SU-DHL-6 (cell line): Measurements from ENCODE around the gene ZSCAN10.

Experiments used
- CTCF ChIP-seq: fragments of 200-600 bp; sonication (generic); IDR thresholded peaks from one replicate; pipeline ENCODE4 v1.5.1; 2017; ENCODE audit warnings: antibody characterized with exemption, mild to moderate bottlenecking, low read length, moderate library complexity; ENCODE audit not compliant: insufficient read depth, poor library complexity, severe bottlenecking
- EZH2phosphoT487 ChIP-seq: fragments of 200-600 bp; sonication (generic), shearing (Covaris generic); conservative IDR thresholded peaks from 2 replicates; pipeline ENCODE4 v1.6.1; 2018; ENCODE audit warnings: mild to moderate bottlenecking, antibody characterized with exemption, low read length, moderate library complexity, mixed read lengths

GRCh38 chr16:3133844-3134243 lies 34.8 kb upstream of the ZSCAN10 start:
- no peak for TF ChIP-seq CTCF
- no peak for TF ChIP-seq EZH2phosphoT487
